GM23338 (cell line): ENCODE results near the gene SLC8A1. TPM values are rescaled to one million over a fixed set of nuclear protein-coding genes. Genes with fewer than 3 reads are reported as not detected.

Experiments
- ATAC-seq: fragments of 200-7000 bp; cut with Tn5 transposase; 3 replicates; pipeline ENCODE4 v1.9.1; 2020
- DNase-seq: peaks from one replicate; pipeline ENCODE4 v3.0.0-alpha.2; 2015; ENCODE audit warnings: low spot score
- H2AFZ ChIP-seq: fragments of 200-600 bp; sonication (generic); 2 replicates; pipeline ENCODE4 v1.8.0; 2016; ENCODE audit warnings: antibody characterized with exemption, mild to moderate bottlenecking, moderate library complexity
- H3F3A ChIP-seq: fragments of 200-600 bp; sonication (generic); replicated peaks from 2 replicates; pipeline ENCODE4 v1.8.0; 2017; ENCODE audit warnings: antibody characterized with exemption, mixed run types, low read depth
- H3K27ac ChIP-seq: fragments of 200-600 bp; sonication (generic); 2 replicates; pipeline ENCODE4 v1.6.1; 2016; ENCODE audit warnings: low read depth
- H3K27me3 ChIP-seq: fragments of 200-600 bp; sonication (generic); 2 replicates; pipeline ENCODE4 v1.8.0; 2016; ENCODE audit warnings: mild to moderate bottlenecking, mixed run types, moderate library complexity; ENCODE audit not compliant: insufficient read depth
- H3K36me3 ChIP-seq: fragments of 200-600 bp; sonication (generic); 2 replicates; pipeline ENCODE4 v1.8.0; 2016; ENCODE audit warnings: mild to moderate bottlenecking; ENCODE audit not compliant: insufficient read depth
- H3K4me1 ChIP-seq: fragments of 200-600 bp; sonication (generic); 2 replicates; pipeline ENCODE4 v1.8.0; 2016; ENCODE audit warnings: mild to moderate bottlenecking, moderate library complexity; ENCODE audit not compliant: insufficient read depth
- H3K4me2 ChIP-seq: fragments of 200-600 bp; sonication (generic); 2 replicates; pipeline ENCODE4 v1.7.1; 2017; ENCODE audit warnings: mixed run types
- H3K4me3 ChIP-seq: fragments of 200-600 bp; sonication (generic); 2 replicates; pipeline ENCODE4 v1.6.1; 2016; ENCODE audit warnings: mixed run types
- H3K79me2 ChIP-seq: fragments of 200-600 bp; sonication (generic); replicated peaks from 2 replicates; pipeline ENCODE4 v1.8.0; 2017; ENCODE audit warnings: mild to moderate bottlenecking; ENCODE audit not compliant: insufficient read depth
- H3K9me2 ChIP-seq: fragments of 200-600 bp; sonication (generic); 2 replicates; pipeline ENCODE4 v1.8.0; 2017; ENCODE audit not compliant: insufficient read depth
- H4K20me1 ChIP-seq: fragments of 200-600 bp; sonication (generic); replicated peaks from 2 replicates; pipeline ENCODE4 v1.8.0; 2017; ENCODE audit warnings: mild to moderate bottlenecking; ENCODE audit not compliant: insufficient read depth
- H3K27ac Mint-ChIP-seq: 2 replicates; pipeline ENCODE4 v1.8.0; 2020; ENCODE audit warnings: inconsistent platforms, mild to moderate bottlenecking, moderate library complexity, mixed read lengths
- H3K27me3 Mint-ChIP-seq: 3 replicates; pipeline ENCODE4 v1.8.0; 2022; ENCODE audit warnings: low read depth, mild to moderate bottlenecking, moderate library complexity, mixed read lengths, inconsistent platforms; ENCODE audit not compliant: insufficient read depth, poor library complexity
- H3K36me3 Mint-ChIP-seq: 3 replicates; pipeline ENCODE4 v1.8.0; 2021; ENCODE audit warnings: low read depth, mild to moderate bottlenecking, inconsistent platforms, moderate library complexity, mixed read lengths
- H3K4me1 Mint-ChIP-seq: 3 replicates; pipeline ENCODE4 v1.8.0; 2020; ENCODE audit warnings: mild to moderate bottlenecking, inconsistent platforms, mixed read lengths
- H3K4me3 Mint-ChIP-seq: 3 replicates; pipeline ENCODE4 v1.8.0; 2021; ENCODE audit warnings: moderate library complexity, mild to moderate bottlenecking, inconsistent platforms, mixed read lengths
- H3K9me3 Mint-ChIP-seq: 3 replicates; pipeline ENCODE4 v1.8.0; 2020; ENCODE audit warnings: moderate library complexity, mild to moderate bottlenecking, inconsistent platforms, mixed read lengths
- CREB1 ChIP-seq: fragments of 250-450 bp; sonication (Bioruptor Pico); IDR thresholded peaks from 2 replicates; pipeline ENCODE4 v1.5.0; 2020; ENCODE audit warnings: low read depth, mild to moderate bottlenecking, moderate library complexity
- EZH2 ChIP-seq: fragments of 200-600 bp; sonication (generic); IDR thresholded peaks from one replicate; pipeline ENCODE4 v1.8.0; 2017; ENCODE audit warnings: antibody characterized with exemption, mild to moderate bottlenecking, low read depth; ENCODE audit not compliant: unreplicated experiment
- JUNB ChIP-seq: IDR thresholded peaks from one replicate; pipeline ENCODE4 v1.6.1; 2016; ENCODE audit warnings: antibody characterized with exemption; ENCODE audit not compliant: unreplicated experiment
- POLR2AphosphoS5 ChIP-seq: IDR thresholded peaks from 2 replicates; pipeline ENCODE4 v1.6.1; 2016; ENCODE audit warnings: antibody characterized with exemption, low read depth
- ZNF114 ChIP-seq: fragments of 250-450 bp; sonication (Bioruptor Pico); IDR thresholded peaks from 2 replicates; pipeline ENCODE4 v1.5.0; 2020; ENCODE audit warnings: mild to moderate bottlenecking, moderate library complexity
- ZNF331 ChIP-seq: fragments of 250-450 bp; sonication (Bioruptor Pico); IDR thresholded peaks from 2 replicates; pipeline ENCODE4 v1.5.0; 2020; ENCODE audit warnings: low read depth, mild to moderate bottlenecking, moderate library complexity
- polyA plus RNA-seq: library from polyadenylated mRNA; unstranded; fragments of >200 nt; fragmentation: Nextera tagmentation; extraction: Ambion mirVana; gene quantifications from 2 replicates; pipeline ENCODE4 v1.2.1, GENCODE V29; 2016
- total RNA-seq: library from RNA; depleted of rRNA; stranded (reverse); fragments of >200 nt; shearing (Covaris generic); gene quantifications from 2 replicates; pipeline ENCODE4 v1.2.3, GENCODE V29; 2014
- TF ChIP-seq, protein P1 (sequence below): IDR thresholded peaks from 2 replicates; pipeline ENCODE4 v1.6.1; 2016; ENCODE audit warnings: antibody characterized with exemption
- TF ChIP-seq, protein P2 (sequence below): IDR thresholded peaks from one replicate; pipeline ENCODE4 v1.6.1; 2018; ENCODE audit warnings: antibody characterized with exemption; ENCODE audit not compliant: unreplicated experiment

SLC8A1 gene
- total and polyA plus RNA-seq, 2 experiments from 2014 or later: 2.5 to 3.3 TPM

DNA sequence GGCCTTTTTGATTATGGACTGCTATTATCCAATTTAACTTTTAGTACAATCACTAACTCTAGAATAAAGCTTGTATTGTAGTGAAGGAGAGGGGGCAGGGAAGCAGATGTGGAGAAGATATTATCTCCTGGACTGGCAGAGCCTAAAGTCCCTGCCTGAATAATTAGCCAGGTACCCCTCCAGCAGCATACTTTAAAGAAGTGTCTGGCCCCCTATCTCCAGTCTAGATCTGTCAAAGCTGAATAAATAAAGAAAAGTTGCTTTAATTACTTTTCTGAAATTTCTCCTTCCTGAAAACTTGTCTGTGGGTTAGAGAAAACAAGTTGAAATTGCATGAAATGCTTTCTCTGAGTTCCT is 258.2 kb downstream of the SLC8A1 start:
- Histone ChIP-seq H2AFZ (no peak overlapping the region), H3K4me1 (peaks cover 17% of the 10 kb centered on the region; the same call in 1 of the 2 replicates), H3K4me3 (no peak overlapping the region), H3K27ac (no peak overlapping the region), H3K79me2 (no peaks in the 10 kb centered on the region), H3K9me2 (peaks cover 6% of the 10 kb centered on the region; the same call in 1 of the 2 replicates), H3F3A (no peaks in the 10 kb centered on the region), H3K36me3 (no peaks in the 10 kb centered on the region), H4K20me1 (no peaks in the 10 kb centered on the region), H3K4me2 (no peak overlapping the region), H3K27me3 (no peaks in the 10 kb centered on the region)
- DNase-seq (no peak), ATAC-seq (no peak)
- no peaks in the 10 kb centered on the region for H3K36me3 Mint-ChIP-seq
- peaks cover 21% of the 10 kb centered on the region; the same call in 2 of the 3 replicates for H3K4me1 Mint-ChIP-seq
- no peak for TF ChIP-seq POLR2AphosphoS5
- no peak overlapping the region for H3K4me3 Mint-ChIP-seq
- no peaks in the 10 kb centered on the region for H3K9me3 Mint-ChIP-seq
- H3K27ac Mint-ChIP-seq: peak overlapping the region; percentile 31; the same call in 1 of the 2 replicates
- H3K27me3 Mint-ChIP-seq: no peaks in the 10 kb centered on the region

DNA sequence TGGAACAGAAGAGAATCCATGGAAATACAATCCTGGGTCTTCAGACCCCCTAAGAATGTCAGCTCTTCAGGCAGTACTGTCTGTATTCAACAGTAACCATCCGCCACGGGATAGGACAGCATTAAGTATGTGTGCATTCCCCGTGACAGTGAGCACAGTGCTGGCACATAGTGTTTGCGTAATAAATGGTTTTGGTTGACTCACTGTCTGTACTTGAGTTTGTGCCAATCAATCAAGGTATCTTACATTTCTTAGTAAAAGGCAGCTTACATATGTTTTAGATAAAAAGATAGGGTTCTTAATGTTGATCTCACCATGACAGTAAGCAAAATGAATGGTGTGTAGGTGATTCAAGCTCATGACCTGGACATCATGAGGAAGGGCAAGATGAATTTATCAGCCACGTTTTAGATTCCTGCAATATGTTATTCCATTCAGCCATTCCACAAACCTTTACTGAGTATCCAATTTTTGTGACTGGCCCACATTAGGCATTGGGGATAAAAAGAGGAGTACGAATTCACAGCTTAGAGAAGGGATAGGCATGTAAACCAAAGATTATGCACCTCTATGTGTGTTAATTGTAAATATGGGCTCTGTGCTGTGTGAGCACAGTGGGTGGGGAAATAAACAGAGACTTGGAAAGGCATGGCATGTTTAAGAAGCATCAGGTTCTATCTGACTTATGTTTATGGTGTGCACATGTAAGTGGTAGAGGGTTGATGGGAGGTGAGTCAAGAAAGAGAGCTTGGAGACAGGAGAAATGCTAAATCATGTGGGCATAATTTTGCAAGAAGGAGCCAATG is 258.8 kb downstream of the SLC8A1 start:
- no peak for DNase-seq
- no peaks in the 10 kb centered on the region for H4K20me1 ChIP-seq
- Mint-ChIP-seq H3K4me1 (peaks cover 21% of the 10 kb centered on the region; the same call in 2 of the 3 replicates), H3K4me3 (no peak overlapping the region), H3K27me3 (no peaks in the 10 kb centered on the region), H3K36me3 (no peaks in the 10 kb centered on the region), H3K27ac (peak overlapping the region; percentile 31; the same call in 1 of the 2 replicates), H3K9me3 (no peaks in the 10 kb centered on the region)
- H2AFZ ChIP-seq: no peak overlapping the region
- H3F3A ChIP-seq: no peaks in the 10 kb centered on the region
- H3K27ac ChIP-seq: no peak overlapping the region
- no peaks in the 10 kb centered on the region for H3K79me2 ChIP-seq
- H3K9me2 ChIP-seq: peaks cover 6% of the 10 kb centered on the region; the same call in 1 of the 2 replicates
- TF ChIP-seq, protein P1, sequence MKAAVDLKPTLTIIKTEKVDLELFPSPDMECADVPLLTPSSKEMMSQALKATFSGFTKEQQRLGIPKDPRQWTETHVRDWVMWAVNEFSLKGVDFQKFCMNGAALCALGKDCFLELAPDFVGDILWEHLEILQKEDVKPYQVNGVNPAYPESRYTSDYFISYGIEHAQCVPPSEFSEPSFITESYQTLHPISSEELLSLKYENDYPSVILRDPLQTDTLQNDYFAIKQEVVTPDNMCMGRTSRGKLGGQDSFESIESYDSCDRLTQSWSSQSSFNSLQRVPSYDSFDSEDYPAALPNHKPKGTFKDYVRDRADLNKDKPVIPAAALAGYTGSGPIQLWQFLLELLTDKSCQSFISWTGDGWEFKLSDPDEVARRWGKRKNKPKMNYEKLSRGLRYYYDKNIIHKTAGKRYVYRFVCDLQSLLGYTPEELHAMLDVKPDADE: no peak
- no peak for TF ChIP-seq EZH2
- no peak for TF ChIP-seq JUNB
- no peak for TF ChIP-seq ZNF114
- no peak for TF ChIP-seq ZNF331
- TF ChIP-seq CREB1 (CRISPR knock-in tag): no peak
- no peaks in the 10 kb centered on the region for H3K36me3 ChIP-seq
- no peak for ATAC-seq
- H3K4me2 ChIP-seq: no peak overlapping the region
- no peak overlapping the region for H3K4me3 ChIP-seq
- H3K4me1 ChIP-seq: peaks cover 23% of the 10 kb centered on the region; the same call in 1 of the 2 replicates
- H3K27me3 ChIP-seq: no peaks in the 10 kb centered on the region

GRCh38 chr2:40190457-40190856 is 261.4 kb downstream of the SLC8A1 start:
- DNase-seq (no peak), ATAC-seq (no peak)
- Histone ChIP-seq H3K4me2 (no peak overlapping the region), H3K27me3 (no peaks in the 10 kb centered on the region), H3F3A (no peaks in the 10 kb centered on the region), H4K20me1 (no peaks in the 10 kb centered on the region), H3K4me1 (peaks cover 23% of the 10 kb centered on the region; the same call in 1 of the 2 replicates), H2AFZ (no peak overlapping the region), H3K36me3 (no peaks in the 10 kb centered on the region), H3K79me2 (no peaks in the 10 kb centered on the region), H3K4me3 (no peak overlapping the region), H3K27ac (no peak overlapping the region), H3K9me2 (peaks cover 6% of the 10 kb centered on the region; the same call in 1 of the 2 replicates)
- H3K9me3 Mint-ChIP-seq: no peaks in the 10 kb centered on the region
- no peaks in the 10 kb centered on the region for H3K36me3 Mint-ChIP-seq
- H3K27ac Mint-ChIP-seq: no peak overlapping the region
- H3K27me3 Mint-ChIP-seq: no peaks in the 10 kb centered on the region
- peaks cover 15% of the 10 kb centered on the region; the same call in 2 of the 3 replicates for H3K4me1 Mint-ChIP-seq
- H3K4me3 Mint-ChIP-seq: no peak overlapping the region
- TF ChIP-seq, protein P1: no peak
- TF ChIP-seq, protein P2, sequence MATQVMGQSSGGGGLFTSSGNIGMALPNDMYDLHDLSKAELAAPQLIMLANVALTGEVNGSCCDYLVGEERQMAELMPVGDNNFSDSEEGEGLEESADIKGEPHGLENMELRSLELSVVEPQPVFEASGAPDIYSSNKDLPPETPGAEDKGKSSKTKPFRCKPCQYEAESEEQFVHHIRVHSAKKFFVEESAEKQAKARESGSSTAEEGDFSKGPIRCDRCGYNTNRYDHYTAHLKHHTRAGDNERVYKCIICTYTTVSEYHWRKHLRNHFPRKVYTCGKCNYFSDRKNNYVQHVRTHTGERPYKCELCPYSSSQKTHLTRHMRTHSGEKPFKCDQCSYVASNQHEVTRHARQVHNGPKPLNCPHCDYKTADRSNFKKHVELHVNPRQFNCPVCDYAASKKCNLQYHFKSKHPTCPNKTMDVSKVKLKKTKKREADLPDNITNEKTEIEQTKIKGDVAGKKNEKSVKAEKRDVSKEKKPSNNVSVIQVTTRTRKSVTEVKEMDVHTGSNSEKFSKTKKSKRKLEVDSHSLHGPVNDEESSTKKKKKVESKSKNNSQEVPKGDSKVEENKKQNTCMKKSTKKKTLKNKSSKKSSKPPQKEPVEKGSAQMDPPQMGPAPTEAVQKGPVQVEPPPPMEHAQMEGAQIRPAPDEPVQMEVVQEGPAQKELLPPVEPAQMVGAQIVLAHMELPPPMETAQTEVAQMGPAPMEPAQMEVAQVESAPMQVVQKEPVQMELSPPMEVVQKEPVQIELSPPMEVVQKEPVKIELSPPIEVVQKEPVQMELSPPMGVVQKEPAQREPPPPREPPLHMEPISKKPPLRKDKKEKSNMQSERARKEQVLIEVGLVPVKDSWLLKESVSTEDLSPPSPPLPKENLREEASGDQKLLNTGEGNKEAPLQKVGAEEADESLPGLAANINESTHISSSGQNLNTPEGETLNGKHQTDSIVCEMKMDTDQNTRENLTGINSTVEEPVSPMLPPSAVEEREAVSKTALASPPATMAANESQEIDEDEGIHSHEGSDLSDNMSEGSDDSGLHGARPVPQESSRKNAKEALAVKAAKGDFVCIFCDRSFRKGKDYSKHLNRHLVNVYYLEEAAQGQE: no peak
